Measurements from ENCODE around the gene MED25. TPM values are rescaled to one million over a fixed set of nuclear protein-coding genes. Genes with fewer than 3 reads are reported as not detected.
"Not testable (repeated sequence)": the region's sequence is repeated elsewhere in the genome, so short reads cannot be mapped to it uniquely, and the experiment has no call there.

Gene MED25
- polyA plus RNA-seq, 1 donor, result 33.0 TPM

GRCh38 chr19:49818649-49819370, 721 bp downstream of the MED25 start:
- DNase-seq, result no peak

DNA sequence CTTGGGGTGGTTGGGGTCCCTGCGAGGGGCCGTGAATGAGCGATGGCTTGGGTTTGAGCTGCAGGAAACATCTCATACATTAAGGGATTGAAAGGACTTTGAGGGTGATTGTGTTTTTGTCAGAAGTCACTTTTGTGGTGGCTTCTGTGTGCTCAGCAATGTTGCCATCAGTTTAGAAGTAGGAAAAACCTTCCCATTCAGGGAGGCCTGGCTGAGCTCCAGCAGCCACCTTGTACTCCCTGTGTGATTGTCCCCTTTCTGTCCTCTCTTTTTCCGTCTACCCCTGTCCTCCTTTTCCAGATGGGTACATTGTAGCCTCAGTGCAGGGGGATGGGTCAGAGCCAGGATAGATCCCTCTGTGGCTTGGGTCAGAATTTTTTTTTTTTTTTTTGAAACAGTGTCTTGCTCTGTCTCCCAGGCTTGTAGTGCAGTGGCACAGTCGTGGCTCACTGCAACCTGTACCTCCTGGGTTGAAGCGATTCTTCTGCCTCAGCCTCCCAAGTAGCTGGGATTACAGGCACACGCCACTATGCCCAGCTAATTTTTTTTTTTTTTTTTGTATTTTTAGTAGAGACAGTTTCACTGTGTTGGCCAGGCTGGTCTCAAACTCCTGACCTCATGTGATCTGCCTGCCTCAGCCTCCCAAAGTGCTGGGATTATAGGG, 1.5 kb downstream of the MED25 start:
- not testable (repeated sequence) for DNase-seq

DNA sequence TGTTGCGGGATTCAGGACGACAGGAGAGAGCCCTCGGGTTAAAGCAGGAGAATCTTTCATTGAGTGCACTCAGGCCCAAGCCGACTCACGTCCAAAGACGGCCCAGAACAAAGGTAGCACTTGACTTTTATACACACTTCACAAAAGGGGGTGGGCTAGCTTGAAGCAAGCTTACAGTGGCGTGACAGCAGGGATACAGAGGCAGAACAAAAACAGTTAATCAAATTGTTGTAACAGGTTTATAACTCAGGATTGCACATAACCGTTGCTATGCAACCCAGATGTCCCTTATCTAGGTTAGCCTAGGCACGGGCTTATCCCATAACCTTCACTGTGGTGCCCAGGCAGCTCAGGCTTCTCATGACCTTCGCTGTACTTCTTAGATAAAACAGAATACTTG, 2.0 kb downstream of the MED25 start:
- no peak for DNase-seq

DNA sequence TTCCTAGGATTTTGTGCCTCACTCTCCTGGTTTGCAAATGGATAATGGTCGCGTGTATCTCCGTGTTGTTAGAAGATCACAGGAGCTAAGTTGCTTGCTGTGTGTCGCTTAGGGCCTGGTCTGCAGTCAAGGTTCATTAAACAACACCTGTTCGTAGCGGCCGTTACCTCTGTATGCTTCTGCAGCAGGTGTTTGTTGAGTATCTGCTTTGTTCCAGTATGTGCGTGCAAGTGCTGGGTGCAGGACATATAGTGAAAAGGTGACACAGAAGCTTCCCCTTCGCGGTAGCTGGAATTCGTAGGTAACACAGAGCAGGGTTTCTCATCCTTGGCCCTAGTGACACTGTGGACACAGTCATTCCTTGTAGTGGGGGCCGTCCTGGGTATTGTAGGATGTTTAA, 5.4 kb downstream of the MED25 start:
- no peak for DNase-seq

DNA sequence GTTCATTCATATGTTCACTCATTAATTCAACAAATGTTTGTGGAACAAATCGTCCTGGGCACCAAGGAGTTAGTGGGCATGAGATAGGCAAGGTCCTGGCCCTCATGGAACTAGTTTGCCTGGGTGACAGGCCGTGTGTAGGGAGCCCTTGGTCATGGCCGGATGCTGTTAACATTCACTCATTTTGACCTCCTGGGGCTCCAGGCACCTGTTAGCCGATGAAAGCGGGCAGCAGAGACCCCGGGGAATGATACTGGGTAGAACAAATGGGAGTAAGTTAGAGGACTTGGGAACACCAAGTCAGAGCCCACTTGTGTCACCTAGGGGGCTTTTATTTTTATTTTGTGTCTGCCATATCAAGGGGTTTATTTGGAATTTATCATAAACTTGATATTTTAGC, 6.6 kb downstream of the MED25 start:
- no peak for DNase-seq

GRCh38 chr19:49827034-49827433, 8.9 kb downstream of the MED25 start:
- DNase-seq, result no peak

DNA sequence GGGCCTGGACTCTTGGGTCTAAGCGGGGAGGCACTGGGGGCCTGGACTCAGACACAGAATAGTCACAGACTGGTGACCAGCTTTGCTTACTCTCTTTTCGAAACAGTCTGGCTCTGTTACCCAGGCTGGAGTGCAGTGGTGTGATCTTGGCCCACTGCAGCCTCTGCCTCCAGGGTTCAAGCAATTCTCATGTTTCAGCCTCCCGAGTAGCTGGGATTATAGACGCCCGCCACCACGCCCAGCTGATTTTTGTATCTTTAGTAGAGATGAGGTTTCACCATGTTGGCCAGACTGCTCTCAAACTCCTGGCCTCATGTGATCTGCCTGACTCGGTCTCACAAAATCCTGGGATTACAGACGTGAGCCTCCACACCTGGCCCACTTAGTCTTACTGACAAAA, 11.1 kb downstream of the MED25 start:
- DNase-seq, result no peak

DNA sequence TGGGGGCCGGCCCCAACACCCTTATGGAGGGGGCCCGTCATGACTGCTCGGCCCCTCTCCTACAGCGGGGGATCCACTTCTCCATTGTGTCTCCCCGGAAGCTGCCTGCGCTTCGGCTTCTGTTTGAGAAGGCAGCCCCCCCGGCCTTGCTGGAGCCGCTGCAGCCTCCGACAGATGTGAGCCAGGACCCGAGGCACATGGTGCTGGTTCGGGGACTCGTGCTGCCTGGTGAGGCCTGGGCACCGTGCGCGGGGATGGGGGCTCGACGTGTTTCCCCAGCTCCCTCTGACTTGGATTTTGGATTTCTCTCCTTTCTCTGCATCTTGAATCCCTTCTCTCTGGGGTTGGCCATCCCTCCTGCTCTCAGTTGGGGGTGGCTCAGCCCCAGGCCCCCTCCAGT, 11.6 kb downstream of the MED25 start:
- no peak for DNase-seq

GRCh38 chr19:49830766-49831165, 12.7 kb downstream of the MED25 start:
- no peak for DNase-seq

DNA sequence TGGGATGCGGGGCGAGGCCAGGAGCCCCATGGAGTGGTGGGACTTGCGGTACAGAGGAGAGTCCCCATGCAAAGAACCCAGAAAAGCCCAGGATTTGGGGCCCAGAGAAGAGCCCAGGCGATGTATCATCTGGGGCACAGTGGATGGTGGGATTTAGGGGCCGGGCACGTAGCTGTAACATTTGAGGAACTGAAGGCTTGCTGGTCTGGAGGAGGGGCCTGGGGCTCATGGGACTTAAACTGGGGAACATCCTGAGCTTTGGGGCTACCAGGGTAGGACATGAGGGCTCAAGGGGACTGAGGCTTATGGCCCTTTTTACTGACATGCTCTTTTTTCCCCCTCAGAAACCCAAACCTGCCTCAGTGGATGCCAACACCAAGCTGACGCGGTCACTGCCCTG, 13.5 kb downstream of the MED25 start:
- DNase-seq, result no peak

DNA sequence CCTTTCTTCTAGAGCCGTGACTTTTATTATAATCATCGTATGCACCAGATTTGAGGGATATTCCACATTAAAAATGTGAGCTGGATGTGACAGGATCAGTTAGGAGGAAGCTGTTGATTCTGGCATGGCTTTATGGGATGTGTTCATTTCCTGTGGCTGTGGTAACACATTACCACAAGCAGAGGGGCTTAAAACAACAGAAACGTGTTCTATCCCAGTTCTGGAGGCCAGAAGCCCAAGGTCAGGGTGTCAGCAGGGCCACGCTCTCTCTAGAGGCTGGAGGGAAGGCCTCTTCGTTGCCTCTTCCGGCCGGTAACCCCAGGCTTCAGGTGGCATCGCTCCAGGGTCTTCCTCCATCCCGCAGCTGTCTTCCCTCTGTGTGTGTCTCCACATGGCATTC, 14.5 kb downstream of the MED25 start:
- DNase-seq, result no peak

DNA sequence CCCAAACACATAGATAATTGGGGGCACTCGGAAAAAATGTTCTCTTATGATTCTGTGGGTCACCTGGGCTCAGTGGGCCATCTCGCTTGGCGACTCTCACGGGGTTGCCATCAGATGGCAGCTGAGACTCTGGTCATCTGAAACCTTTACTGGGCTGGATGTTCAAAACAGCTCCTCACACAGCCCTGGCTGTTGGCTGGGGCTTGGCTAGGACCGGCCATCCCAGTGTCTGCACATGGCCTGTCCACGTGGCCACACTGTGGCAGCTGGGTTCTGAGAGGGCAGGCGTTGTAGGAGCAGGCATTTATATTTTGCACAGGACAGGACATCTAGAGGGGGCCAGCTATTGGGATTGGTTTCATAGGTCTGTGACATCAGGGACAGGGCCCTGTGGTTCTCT, 15.5 kb downstream of the MED25 start:
- DNase-seq, result no peak

GRCh38 chr19:49835562-49835961, 17.5 kb downstream of the MED25 start:
- no peak for DNase-seq

- DNase-seq, result no peak
These were observed 18.3 kb downstream of the MED25 start for GRCh38 chr19:49836176-49837008.

DNA sequence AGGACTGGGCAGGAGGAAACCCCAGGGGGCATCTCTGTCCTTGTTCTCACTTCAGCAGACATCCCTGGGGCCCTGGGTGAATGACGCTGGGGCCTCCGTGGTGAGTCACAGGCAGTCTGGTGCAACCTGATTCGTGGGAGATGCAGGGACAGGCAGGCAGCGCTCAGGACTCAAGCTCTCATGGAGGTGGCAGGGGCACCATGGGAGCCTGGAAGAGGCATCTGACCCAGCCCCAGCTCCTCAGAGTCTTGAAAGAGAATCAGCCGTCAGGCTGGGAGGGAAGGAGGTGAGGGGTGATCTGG, 18.9 kb downstream of the MED25 start:
- DNase-seq, result no peak

DNA sequence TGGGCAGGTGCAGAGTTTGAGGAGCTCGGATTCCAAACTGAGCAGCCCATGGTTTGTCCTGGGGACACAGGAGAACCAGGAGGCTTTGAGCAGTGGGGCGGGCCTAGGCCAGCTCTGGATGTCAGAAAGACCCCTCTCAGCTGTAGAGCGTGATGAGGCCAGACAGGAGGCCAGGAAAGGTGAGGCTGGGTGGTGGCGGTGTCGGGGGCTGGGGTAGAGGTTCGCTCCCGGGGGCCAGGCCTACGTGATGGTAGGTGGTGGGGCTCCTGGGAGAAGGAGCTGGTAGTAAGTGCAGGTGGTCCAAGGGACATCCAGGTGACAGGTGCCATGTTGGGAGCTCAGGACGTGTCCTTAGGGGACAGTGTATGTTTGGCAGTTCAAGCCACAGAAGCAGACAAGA, 19.3 kb downstream of the MED25 start:
- DNase-seq, result no peak

DNA sequence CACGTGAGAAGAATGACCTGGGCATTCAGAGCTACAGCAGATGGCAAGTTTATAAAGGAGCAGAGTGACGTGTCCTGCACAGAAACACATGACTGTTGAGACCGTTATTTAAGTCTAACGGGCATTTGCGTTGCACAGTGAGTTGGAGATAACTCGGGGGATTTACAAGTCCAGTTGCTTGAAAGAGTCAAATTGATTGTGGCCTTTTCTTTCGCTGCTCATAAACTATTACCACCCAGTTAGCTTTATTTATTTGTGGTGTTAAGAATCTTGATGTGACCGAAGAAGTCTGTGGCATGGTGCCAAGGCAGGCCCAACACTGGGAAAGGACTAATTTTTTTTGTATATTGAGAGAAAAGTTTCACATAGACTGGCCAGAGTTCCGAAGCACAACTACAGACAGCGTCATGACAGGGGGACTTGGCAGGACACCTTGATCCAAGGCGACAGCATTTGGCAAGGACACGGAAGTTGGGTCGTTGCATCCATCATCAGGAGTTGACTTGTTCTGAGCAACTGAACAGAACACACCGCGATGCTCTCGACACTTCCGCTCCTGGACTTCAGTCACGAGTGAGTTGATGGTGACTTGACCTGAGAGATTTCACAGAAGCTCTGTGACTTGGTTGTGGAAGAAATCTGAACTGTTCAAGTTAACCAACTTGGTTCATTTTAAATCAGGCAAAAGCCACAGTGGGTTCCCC, 20.9 kb downstream of the MED25 start:
- DNase-seq, result no peak

DNA sequence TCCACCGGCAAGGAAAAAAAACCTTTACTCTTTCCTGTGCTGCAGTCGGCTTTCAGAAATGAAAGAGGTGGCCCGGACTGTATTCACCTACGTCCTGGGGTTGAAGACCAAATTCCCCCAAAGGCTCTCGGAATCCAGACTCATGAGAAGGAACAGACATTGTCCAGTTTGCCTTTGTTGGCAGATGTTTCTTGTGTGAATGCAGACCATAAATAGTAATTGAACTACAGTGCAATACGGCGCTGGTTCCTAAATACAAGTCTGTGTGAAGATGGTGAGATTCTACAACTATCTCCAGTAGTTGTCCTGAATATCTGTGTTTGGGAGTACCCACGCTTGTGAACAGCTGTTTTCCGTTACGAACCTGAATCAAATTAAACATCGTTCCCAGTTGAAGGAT, 21.6 kb downstream of the MED25 start:
- no peak for DNase-seq

DNA sequence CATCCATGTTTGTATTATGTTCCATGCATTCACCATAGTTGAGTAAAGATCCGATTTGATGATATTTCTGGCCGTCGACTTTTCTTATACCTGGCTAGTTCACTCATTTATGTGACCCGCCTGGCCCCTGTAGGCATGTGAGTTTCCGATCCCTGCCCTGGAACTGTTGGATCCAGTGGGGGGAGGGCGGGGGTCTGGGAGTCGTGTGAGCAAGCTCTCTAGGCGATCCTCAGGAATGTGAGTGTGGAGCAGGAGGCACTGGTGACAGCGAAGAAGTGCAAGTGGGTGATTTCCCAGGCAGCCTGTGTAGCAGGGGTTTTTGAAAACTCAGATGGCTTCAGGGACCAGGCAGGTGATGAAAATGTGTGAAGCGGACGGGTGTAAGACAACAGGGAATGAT, 22.2 kb downstream of the MED25 start:
- DNase-seq, result no peak

DNA sequence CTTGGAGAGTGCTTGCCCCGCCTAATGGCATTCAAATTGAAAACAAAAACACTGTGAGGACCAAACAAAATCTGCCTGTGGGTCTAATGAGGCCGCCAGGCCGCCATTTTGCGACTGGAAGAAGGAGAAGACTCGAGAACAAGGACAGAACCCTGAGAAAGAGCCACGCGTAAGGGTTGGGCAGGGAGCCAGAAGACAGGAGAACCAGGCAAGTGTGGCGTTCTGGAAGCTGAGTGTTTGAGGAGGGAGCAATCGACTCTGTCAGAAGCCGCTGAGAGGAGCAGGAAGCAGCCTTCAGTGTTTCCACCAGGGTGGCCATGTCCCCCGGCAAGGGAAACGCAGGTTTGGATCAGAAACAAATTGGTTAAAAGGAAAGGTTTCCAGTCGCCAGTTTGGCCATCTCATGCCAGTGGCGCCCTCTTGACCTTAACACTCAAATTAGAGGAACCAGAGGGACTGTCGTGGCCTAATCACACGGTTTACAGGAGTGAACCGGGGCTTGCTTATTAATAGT, 22.7 kb downstream of the MED25 start:
- DNase-seq, result no peak

- no peak for DNase-seq
These were observed 25.2 kb downstream of the MED25 start for GRCh38 chr19:49843265-49843664.

DNA sequence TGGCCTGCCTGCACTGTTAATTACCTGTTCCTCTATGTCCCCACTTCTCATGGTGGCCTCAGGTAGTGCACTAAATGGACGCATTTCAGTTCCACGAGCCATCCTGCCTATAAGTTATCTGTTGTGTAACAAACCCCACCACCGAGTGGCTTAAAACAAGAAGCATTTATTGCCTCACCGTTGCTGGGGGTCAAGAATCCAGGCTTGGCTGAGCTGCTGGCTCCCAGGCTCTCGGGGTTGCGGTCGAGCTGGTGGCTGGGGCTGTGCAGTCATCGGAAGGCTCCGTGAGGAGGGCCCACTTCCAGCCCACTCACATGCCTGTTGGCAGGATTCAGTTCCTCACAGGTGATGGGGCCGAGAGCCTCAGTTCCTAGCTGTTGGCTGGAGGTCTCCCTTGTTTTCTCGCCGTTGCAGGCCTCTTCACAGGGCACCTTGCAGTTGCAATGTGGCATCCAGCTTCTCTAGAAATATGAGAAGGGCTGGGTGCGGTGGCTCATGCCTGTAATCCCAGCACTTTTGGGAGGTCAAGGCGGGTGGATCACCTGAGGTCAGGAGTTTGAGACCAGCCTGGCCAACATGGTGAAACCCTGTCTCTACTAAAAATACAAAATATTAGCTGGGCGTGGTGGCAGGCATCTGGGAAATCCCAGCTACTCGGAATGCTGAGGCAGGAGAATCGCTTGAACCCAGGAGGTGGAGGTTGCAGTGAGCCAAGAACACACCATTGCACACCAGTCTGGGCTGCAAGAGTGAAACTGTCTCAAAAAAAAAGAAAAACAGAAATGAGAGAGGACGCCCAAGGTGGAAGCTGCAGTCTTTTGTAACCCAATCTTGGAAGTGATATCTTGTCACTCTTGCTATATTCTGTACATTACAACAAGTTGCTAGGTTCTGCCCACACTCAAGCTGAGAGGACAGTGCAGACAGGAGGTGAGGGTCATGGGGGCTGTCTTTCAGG, 26.3 kb downstream of the MED25 start:
- no peak for DNase-seq

Data from hindlimb muscle (tissue), 1 donor.